Astrocyte (in vitro differentiated cells and primary cell): ENCODE results near the gene TMEM63A.
"Not testable (repeated sequence)": the region's sequence is repeated elsewhere in the genome, so short reads cannot be mapped to it uniquely, and the experiment has no call there.

ENCODE experiments used
- EZH2 ChIP-seq: IDR thresholded peaks from 2 replicates; pipeline ENCODE4 v1.6.1; 2012; ENCODE audit warnings: mild to moderate bottlenecking, low read length, inconsistent platforms; ENCODE audit not compliant: insufficient read depth
- TF ChIP-seq, protein P1 (sequence below): IDR thresholded peaks from 2 replicates; pipeline ENCODE4 v1.5.1; 2011; ENCODE audit warnings: low read depth, mild to moderate bottlenecking, inconsistent platforms, low read length, moderate library complexity; ENCODE audit not compliant: insufficient read depth

DNA sequence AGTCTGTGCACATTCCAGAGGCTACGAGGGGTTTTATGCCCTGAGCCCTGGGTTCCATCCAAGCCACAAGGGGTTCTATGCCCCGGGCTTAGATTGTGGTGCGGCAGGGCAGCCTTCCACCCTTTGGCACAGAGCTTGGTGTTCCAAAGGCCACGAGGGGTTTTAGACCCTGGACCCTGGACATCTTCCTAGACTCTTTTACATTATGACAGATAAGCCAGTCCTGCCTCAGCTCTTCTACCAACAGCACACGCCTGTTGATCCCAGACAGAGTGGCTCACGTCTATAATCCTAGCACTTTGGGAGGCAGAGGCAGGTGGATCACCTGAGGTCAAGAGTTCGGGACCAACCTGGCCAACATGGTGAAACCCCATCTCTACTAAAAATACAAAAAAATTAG, 81.0 kb downstream of the TMEM63A start:
- TF ChIP-seq, protein P1, sequence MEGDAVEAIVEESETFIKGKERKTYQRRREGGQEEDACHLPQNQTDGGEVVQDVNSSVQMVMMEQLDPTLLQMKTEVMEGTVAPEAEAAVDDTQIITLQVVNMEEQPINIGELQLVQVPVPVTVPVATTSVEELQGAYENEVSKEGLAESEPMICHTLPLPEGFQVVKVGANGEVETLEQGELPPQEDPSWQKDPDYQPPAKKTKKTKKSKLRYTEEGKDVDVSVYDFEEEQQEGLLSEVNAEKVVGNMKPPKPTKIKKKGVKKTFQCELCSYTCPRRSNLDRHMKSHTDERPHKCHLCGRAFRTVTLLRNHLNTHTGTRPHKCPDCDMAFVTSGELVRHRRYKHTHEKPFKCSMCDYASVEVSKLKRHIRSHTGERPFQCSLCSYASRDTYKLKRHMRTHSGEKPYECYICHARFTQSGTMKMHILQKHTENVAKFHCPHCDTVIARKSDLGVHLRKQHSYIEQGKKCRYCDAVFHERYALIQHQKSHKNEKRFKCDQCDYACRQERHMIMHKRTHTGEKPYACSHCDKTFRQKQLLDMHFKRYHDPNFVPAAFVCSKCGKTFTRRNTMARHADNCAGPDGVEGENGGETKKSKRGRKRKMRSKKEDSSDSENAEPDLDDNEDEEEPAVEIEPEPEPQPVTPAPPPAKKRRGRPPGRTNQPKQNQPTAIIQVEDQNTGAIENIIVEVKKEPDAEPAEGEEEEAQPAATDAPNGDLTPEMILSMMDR: not testable (repeated sequence)
- TF ChIP-seq EZH2: not testable (repeated sequence)
